HL-60/S4 treated with retinoic acid at 250 ng/mL for 4 days and 3 days (cell line): ENCODE results near the gene OR6C65.

Experiments used
- in situ Hi-C: fragments of 300-500 bp; cut with MboI; formaldehyde crosslinking; loops from 2 replicates; pipeline ENCODE4 v1.7.0; 2022; ENCODE audit warnings: low sequenced_read_pairs

The OR6C65 gene

GRCh38 chr12:55445357-55445756 lies 45.0 kb downstream of the OR6C65 start:
- in situ Hi-C loops, result no loop called here

- in situ Hi-C loops, result no loop called here
Observed at GRCh38 chr12:55446326-55446725, 46.0 kb downstream of the OR6C65 start.

GRCh38 chr12:55448825-55449224 lies 48.5 kb downstream of the OR6C65 start:
- in situ Hi-C loops, result no loop called here
